ENCODE results near the gene OR51B4. TPM values are rescaled to one million over a fixed set of nuclear protein-coding genes. Genes with fewer than 3 reads are reported as not detected.

Gene OR51B4
- total and polyA plus RNA-seq, 9 of the 15 experiments (the other 6 are each of a cell fraction or from before 2014, with no cell fraction given) = 17.1 to 64.6 (median 39.9) TPM

DNA sequence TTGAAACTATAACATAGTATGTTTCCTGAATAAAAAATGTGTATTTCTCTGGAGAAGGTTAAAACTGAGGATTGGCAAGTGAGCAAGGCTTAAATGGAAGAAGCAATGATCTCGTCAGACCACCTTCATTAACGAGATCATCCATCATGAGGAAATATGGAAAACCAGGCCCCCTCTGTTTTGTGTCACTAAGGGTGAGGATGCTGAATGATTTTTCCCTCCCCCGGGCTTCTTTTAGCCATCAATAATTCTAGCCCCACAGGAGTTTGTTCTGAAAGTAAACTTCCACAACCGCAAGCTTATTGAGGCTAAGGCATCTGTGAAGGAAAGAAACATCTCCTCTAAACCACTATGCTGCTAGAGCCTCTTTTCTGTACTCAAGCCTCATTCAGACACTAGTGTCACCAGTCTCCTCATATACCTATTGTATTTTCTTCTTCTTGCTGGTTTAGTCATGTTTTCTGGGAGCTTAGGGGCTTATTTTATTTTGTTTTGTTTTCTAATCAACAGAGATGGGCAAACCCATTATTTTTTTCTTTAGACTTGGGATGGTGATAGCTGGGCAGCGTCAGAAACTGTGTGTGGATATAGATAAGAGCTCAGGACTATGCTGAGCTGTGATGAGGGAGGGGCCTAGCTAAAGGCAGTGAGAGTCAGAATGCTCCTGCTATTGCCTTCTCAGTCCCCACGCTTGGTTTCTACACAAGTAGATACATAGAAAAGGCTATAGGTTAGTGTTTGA lies 26.2 kb downstream of the OR51B4 start (continued):
- no peak for TF ChIP-seq RBM34 (IDR thresholded peaks at IDR 0.05; ENCODE audit: borderline replicate concordance, insufficient read depth, low read length)
- TF ChIP-seq ZNF75A (CRISPR knock-in tag; IDR thresholded peaks at IDR 0.05) = no peak
- TF ChIP-seq, protein P1, sequence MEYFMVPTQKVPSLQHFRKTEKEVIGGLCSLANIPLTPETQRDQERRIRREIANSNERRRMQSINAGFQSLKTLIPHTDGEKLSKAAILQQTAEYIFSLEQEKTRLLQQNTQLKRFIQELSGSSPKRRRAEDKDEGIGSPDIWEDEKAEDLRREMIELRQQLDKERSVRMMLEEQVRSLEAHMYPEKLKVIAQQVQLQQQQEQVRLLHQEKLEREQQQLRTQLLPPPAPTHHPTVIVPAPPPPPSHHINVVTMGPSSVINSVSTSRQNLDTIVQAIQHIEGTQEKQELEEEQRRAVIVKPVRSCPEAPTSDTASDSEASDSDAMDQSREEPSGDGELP (CRISPR knock-in tag; IDR thresholded peaks at IDR 0.05; ENCODE audit: borderline replicate concordance) = no peak
- TF ChIP-seq CTBP1 (IDR thresholded peaks at IDR 0.05; ENCODE audit: borderline replicate concordance) = peak; percentile 65; the same call in 1 of the 2 replicates
- no peak for TF ChIP-seq SMARCB1 (IDR thresholded peaks at IDR 0.05; ENCODE audit: insufficient read length, low read depth)
- TF ChIP-seq CEBPG (CRISPR knock-in tag; IDR thresholded peaks at IDR 0.05) = no peak
- TF ChIP-seq CEBPG (tag; conservative IDR thresholded peaks at IDR 0.05 in 1 of 2, IDR thresholded peaks at IDR 0.05 in 1 of 2) = no peak
- TF ChIP-seq, protein P2, sequence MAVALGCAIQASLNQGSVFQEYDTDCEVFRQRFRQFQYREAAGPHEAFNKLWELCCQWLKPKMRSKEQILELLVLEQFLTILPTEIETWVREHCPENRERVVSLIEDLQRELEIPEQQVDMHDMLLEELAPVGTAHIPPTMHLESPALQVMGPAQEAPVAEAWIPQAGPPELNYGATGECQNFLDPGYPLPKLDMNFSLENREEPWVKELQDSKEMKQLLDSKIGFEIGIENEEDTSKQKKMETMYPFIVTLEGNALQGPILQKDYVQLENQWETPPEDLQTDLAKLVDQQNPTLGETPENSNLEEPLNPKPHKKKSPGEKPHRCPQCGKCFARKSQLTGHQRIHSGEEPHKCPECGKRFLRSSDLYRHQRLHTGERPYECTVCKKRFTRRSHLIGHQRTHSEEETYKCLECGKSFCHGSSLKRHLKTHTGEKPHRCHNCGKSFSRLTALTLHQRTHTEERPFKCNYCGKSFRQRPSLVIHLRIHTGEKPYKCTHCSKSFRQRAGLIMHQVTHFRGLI (CRISPR knock-in tag; IDR thresholded peaks at IDR 0.05) = no peak
- TF ChIP-seq GABPA (tag; conservative IDR thresholded peaks at IDR 0.05; ENCODE audit: low read depth) = no peak
- TF ChIP-seq, protein P3, sequence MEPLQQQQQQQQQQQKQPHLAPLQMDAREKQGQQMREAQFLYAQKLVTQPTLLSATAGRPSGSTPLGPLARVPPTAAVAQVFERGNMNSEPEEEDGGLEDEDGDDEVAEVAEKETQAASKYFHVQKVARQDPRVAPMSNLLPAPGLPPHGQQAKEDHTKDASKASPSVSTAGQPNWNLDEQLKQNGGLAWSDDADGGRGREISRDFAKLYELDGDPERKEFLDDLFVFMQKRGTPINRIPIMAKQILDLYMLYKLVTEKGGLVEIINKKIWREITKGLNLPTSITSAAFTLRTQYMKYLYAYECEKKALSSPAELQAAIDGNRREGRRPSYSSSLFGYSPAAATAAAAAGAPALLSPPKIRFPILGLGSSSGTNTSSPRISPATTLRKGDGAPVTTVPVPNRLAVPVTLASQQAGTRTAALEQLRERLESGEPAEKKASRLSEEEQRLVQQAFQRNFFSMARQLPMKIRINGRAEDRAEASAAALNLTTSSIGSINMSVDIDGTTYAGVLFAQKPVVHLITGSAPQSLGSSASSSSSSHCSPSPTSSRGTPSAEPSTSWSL (CRISPR knock-in tag; IDR thresholded peaks at IDR 0.05; ENCODE audit: borderline replicate concordance) = no peak
- no peak for TF ChIP-seq HDAC8 (tag; IDR thresholded peaks at IDR 0.05)
- TF ChIP-seq TCF3 (CRISPR knock-in tag; IDR thresholded peaks at IDR 0.05) = peak; percentile 88
- peak; percentile 68 for TF ChIP-seq HDAC3 (IDR thresholded peaks at IDR 0.05; ENCODE audit: borderline replicate concordance, partially characterized antibody)
- no peak for TF ChIP-seq NR4A1 (CRISPR knock-in tag; IDR thresholded peaks at IDR 0.05)
- 0 out of 2 replicates have a peak, but pooled peaks have one; percentile 65 for TF ChIP-seq NR4A1 (tag; IDR thresholded peaks at IDR 0.05)
- peak; percentile 72; the same call in 1 of the 2 replicates for TF ChIP-seq ZNF197 (CRISPR knock-in tag; IDR thresholded peaks at IDR 0.05; ENCODE audit: low read depth)
- TF ChIP-seq NR2C1 (IDR thresholded peaks at IDR 0.05) = no peak
- no peak for TF ChIP-seq NR2C1 (tag; IDR thresholded peaks at IDR 0.05)
- no peak for TF ChIP-seq BACH1 (tag; IDR thresholded peaks at IDR 0.05)
- TF ChIP-seq CBFB (CRISPR knock-in tag; IDR thresholded peaks at IDR 0.05) = no peak
- no peak for TF ChIP-seq COPS2 (conservative IDR thresholded peaks at IDR 0.05)
- peak; percentile 21; the same call in 1 of the 2 replicates for TF ChIP-seq C11orf30 (IDR thresholded peaks at IDR 0.05; ENCODE audit: low read depth)
- no peak for TF ChIP-seq SRF (CRISPR knock-in tag; IDR thresholded peaks at IDR 0.05)
- peak in 1 of 2 experiments; percentile 20; a peak in 1 of 4 replicates for TF ChIP-seq RAD21 (CRISPR knock-in tag; conservative IDR thresholded peaks at IDR 0.05 in 1 of 2, IDR thresholded peaks at IDR 0.05 in 1 of 2)
- TF ChIP-seq POU5F1 (IDR thresholded peaks at IDR 0.05; ENCODE audit: borderline replicate concordance, low read depth, low read length, partially characterized antibody) = no peak
- TF ChIP-seq ZFPM2 (CRISPR knock-in tag; IDR thresholded peaks at IDR 0.05) = no peak
